HG02970 (cell line): ENCODE measurements around the gene FAM200B.
A peak's percentile ranks its signal among the peaks of the same experiment; 100 is the strongest.

Source experiments
- ATAC-seq: cut with Tn5 transposase; IDR thresholded peaks from one replicate; pipeline ENCODE4 v1.9.1; 2021; ENCODE audit warnings: mild to moderate bottlenecking, moderate library complexity, moderate number of reproducible peaks; ENCODE audit not compliant: unreplicated experiment, low FRiP score

FAM200B gene

DNA sequence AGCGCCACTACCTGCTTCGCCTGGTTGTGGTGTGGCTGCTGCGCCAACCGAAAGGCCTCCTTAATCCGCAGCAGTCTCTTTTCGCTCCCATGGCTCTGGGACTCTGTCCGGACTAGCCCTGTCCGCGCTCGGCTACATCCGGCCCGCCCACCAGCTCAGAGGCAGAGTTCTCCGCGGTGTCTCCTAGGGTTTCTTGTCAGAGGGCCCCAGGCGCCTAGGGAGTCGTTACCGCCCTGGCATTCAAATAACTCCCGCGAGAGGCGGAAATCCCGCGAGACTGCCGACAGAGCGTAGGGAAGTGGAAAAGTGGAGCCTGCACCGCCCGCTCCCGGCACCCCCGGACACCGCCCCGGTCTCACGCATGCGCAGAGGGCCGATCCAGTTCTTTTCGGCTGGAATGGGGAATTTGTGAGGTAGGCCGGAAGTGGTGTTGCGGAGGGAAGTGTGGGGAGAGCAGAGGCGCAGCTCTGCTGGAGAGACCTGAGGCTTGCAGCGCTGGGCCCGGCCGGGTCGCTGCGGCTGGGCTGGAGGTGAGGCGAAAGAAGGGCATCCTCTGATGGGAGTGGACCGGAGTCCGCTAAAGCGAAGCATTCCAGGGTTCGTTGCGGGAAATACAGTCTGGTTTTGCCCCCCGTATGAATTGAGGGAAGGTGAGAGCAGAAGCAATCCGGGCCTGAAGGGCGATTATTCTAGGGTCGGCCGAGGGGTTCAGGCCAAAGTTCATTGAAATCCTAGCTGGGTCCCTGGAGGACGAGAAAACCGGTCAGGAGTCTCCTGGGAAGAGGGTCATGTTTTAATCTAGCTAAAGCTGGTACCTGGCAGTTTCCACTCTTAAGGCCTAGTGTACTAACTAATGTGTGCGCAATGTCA lies at the start of gene FAM200B:
Gene FAM200B, plus strand, starts transcription at position 456 of the 870 bp plus-strand sequence. CDS start 5,151 bp downstream, outside the sequence.
- ATAC-seq = peak; percentile 98

DNA sequence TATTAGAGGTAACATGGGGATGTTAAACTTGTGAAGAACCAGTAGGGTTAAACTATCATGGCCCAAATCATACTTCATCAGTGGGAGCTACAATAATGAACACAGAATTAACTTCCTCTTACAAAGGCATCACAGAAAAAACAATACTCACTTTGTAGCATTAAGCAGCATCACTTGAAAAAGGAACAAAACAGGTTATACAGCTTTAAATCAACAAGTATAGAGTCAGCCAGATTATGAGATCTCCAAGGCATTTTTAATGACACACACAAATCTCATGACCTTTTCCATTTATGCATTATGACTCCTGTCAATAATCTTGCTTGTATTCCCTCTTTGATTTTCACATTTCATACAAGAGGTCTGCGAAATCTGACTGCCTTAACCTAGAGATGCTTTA lies 44.8 kb upstream of the FAM200B start:
- no peak for ATAC-seq

DNA sequence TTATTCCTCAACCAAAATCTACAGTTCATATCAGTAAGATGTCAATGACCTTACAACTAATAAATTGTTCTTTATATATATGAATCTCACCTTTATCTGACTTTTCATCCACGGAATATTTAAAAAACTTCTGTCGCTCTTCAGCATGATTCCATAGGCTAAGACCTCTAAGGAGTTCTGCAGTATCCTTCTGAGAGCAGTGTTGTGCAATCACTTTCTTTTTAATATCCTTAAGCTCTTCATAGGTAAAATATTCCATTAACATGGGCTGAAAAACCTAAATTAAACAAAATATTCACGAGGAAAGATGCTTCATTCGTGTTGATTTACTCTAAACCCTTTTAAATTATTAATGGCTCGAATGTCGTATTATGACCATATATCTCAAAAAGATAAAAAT lies 43.2 kb upstream of the FAM200B start:
- no peak for ATAC-seq

DNA sequence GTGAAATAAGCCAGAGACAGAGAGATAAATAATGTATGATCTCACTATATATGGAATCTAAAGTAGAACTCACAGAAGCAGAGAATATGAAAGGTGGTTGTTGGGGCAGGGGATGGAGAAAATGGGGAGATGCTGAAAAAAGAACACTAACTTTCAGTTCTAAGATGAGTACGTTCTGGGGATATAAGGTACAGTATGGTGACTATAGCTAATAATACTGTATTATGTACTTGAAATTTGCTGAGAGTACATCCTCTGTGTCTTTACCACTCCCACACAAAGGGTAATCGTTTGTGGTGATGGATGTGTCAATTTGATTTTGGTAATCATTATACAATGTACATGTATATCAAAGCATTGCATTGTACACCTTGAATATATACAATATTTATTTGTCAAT lies 33.0 kb upstream of the FAM200B start:
- no peak for ATAC-seq

DNA sequence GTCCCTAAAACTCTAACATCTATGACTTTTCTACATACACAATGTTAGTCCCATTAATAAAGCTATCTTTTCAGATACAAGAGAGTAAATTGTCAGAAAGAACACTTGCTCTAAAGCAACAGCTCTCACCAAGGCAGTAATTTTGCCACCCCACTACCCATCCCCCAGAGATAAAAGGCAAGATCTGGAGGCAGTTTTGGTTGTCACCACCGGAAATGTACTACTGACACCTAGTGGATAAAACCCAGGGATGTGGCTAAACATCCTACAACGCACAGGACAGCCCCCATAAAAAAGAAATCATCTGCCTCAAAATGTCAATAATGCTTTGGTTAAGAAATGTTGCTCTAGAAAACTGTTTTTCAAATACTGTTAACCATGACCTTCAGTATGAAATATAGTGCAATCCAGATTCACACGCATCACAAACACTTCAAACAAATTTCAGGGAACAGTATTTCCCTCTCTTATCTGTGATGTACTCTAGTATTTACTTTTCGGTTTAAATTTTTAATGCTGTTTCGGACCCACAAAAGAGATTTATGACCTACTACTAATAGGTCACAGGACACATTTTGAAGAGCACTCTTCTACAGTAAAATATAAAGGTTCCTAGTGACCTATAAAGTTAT lies 31.6 kb upstream of the FAM200B start:
- ATAC-seq = no peak

DNA sequence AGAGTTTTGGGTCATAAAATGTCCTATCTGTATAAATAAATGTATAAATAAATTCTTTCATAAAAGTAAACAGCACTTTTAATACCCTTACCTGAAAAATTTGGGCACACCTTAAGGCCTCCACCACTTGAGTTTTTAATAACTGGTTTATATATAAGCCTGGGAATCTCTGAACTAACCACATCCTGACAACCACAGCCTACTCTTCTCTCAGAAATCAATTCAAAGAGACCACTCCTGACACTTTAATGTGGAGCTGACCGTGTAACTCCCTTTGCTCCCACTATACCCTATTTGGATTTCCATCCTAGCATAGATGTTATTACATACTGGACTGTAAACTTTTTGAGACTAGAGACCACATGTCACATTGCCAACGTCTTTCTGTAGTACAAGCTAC lies 30.0 kb upstream of the FAM200B start:
- ATAC-seq = no peak

DNA sequence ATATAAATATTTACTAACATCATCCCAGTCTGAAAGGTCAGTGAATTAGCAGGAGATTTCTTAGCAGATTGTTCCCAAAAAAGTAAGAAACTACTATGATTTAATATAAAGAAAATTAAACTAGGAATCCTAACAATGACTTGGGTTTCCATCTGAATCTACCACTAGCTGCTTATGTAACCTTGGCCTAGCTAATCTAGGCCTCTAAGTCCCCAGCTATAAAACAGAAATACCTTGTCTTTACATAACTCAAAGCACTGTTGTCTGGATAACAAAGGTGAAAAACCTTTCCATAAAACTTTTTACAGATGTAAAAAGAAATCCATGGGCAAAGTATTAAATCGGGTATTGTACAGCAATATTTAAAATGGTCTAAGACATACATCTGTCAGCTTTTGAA lies 29.4 kb upstream of the FAM200B start:
- no peak for ATAC-seq

DNA sequence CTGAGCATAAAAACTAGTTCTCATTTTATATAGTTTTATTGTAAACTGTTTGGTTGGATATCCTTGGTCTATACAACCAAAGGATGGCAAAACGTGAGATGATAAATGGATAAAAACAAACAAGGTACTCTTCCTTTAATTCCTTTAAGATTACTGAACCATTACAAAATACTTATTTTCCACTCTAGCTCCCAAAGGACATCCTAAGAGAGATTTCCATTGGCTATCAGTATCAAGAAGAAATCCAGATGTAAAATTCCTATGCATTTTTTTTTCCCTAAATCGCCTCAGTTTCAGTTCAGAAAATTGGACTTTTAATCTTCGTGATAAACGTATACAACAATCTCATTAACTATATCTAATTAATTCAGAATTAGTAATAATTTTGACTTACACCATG lies 28.8 kb upstream of the FAM200B start:
- ATAC-seq = no peak

DNA sequence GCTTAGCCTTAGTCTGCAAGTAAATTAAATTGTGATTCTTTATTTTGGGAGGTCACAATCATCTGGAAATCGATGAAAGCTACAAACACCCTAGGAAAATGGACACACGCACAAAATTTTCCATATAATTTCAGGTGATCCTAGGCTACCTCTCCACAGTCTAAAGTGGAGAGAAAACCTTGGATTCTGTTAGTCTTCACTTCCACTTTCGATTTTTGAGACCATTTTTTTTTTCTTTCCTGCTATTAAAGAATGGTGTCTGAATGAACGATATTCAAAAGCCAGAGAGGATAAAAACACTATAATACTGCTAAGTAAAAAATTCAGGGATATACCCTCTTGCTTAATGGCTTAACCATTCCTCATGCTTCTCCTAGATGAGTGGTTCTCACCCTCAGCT lies 28.2 kb upstream of the FAM200B start:
- no peak for ATAC-seq

DNA sequence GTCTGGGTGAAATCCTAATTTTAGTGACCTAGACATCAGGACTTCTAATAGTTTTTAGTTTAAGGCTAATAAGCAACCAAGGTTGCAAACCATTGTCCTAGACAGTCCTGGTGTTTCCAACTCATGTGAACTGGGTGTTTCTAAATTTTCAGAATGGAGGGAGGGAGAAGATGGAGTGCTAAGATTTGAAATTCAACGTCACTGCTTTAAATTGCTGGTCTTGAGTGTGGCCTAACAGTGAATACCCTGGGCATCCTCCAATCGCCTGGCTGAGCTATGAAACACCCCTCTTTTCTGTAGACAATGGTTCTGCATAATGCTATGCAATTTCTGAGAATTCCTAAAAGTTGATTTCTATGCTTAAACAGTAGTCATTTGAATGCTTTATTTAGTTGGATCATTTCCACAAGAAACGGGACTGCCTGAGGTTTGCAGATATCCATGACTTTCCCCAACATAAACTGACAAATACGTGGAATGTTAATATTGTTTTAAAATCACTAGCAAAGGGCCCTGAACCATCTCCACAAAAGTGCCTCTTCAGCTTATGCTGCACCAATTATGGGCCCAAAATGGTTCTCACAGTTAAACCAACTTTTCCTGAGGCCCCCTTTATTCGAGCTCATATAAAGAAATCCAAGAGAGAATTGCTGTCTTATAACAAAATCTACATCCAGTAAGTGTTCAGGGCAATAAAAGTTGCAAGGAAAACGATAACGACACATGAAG lies 27.6 kb upstream of the FAM200B start:
- ATAC-seq = no peak

DNA sequence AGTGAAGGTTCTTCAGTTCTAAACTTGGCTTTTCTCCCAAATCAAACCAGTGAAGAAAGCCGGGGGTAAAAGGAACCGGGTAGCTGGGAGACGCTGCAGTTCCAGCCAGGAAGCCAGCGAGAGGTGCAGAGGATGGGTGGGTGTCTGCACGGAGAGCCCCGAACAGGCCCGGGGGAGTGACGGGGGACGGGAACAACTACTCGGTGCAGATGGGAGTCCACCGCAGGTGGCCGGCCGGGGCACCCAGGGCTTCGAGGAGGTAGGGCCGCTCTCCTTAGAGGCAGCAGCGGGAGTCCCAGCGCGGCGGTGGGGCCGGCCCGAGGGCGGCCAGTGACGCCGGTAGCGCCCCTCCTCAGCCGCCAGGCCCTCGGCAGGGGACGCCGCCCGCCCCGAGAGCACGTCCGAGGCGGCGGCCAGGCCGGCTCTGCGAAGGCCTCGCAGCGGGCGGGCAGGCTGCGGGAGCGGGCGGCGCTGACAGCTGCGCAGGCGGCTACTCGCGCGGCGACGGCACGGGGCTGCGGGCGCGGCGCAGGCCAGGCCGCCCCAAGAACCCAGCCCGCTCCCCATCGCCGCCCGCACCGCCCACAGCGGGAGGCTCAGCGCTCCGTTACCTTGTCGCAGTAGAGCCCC lies 26.9 kb upstream of the FAM200B start:
- ATAC-seq = peak; percentile 48

DNA sequence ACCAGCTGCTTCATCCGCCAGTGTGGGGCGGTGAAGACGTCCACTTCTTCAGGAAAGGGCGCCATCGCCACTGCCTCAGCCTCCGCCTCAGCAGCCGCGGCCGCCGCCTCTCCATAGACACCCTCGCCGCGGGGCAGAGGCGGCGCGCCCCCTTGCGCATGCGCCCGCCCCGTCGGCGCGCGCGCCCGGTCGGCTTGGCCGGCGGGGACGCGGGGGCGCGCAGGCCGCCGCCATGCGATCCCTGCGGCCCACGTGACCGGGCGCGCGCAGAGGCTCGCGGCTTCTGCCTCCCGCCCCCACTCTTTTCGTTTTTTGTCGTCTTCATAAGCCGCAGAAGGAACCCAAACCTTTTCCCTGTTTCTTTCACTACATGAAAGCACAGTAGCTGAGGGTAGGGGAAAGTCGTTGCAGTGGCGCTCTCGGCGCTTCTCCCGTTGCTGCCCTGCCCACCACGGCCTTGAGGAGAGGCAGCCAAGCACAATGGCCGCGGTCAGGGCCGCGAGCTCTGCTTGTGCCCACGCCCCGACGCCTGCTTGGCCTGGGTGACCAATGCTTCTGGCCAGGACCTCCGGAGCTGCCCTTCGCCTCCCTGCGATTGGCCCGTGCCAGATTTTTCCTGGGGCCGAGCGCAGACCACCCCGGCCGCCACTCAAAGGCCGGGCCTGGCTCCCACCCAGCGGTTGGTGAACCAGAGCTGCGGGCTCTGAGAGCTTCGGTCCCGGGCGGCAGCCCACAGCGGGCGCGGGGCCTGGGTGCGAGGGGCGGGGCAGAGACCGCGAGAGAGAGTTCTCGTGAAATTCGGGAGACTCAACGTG lies 26.2 kb upstream of the FAM200B start, which contains the start of gene FBXL5:
Gene FBXL5, minus strand, starts transcription at position 135 of the 815 bp plus-strand sequence. Its CDS starts 70 bp downstream, at position 65.
- peak; percentile 73 for ATAC-seq

DNA sequence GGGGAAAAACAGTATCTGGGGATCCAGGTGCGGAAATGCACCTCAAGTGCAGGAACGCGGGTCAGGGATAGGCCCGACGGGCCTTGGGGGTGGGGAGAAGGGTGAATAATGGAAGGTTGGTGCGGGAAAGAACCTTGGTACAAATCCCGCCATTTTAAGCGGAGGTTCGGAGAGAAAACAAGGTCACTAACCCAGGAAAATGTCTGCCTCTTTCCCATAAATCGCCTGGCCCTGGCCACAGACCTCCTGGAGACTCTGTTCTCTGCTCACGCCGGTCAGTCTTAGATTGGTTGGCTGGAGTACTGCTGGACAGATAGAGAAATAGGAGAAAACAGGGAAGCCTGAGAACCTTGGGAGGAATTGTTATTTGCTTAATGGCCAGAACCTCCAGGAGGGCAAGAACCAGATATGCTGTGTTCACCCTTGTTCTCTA lies 25.6 kb upstream of the FAM200B start:
- no peak for ATAC-seq

DNA sequence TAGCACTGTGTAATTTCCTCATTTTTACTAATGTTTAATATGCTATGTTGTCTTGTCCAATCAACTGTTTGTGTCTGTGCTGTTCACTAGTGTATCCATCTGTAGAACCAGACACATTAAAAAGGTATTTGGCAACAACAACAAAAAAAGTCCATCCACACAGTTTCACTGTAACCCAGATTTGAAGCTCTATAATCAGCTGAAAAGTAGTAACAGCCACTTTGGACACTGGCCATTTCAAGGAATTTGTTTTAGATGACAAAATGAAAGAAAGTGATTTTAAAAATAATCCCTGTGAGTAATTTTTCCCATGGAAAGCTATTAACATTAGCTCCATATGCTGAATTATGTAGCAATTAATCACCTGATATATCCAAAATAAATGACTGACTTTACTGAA lies 24.3 kb upstream of the FAM200B start:
- ATAC-seq = no peak

DNA sequence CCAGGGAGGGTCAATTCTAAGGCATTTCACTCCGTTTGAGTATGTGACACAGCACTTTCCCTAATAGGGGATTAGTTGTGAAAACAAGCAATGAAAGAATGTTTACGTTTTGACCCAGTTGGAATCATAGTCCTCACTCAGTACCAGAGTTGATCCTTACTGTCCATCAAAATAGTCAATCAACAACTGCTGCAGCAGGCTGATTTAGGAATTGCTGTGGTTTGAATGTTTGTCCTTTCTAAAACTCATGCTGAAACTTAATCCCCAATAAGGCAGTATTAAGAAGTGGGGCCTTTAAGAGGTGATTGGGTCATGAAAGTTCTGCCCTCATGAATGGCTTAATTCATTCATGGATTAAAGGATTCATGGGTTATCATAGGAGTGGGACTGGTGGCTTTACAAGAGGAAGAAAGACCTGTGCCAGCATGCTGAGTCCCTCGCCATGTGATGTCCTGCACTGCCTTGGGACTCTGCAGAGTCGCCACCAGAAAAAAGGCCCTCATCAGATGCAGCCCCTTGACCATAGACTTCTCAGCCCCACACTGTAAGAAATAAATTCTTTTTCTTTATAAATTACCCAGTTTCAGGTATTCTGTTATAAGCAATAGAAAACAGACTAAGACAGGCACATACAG lies 23.4 kb upstream of the FAM200B start:
- ATAC-seq = no peak

DNA sequence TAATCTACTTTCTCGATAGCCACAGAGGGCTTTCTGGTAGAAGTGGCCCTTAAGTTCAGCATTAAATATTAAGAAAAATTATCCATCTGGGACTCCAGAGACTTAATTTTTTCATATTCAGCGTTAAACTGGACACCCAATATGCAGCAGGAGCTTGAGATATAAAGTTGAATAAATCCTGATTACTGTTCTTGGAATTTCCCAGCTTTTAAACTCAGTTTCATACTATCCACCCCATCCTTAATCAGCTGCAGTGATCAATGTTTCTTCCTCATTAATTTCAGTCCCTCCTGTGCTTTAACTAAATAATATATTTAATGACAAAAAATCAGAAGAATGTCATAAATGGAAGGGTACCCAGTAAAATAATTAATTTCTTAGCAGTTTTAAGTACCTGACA lies 22.8 kb upstream of the FAM200B start:
- ATAC-seq = no peak

DNA sequence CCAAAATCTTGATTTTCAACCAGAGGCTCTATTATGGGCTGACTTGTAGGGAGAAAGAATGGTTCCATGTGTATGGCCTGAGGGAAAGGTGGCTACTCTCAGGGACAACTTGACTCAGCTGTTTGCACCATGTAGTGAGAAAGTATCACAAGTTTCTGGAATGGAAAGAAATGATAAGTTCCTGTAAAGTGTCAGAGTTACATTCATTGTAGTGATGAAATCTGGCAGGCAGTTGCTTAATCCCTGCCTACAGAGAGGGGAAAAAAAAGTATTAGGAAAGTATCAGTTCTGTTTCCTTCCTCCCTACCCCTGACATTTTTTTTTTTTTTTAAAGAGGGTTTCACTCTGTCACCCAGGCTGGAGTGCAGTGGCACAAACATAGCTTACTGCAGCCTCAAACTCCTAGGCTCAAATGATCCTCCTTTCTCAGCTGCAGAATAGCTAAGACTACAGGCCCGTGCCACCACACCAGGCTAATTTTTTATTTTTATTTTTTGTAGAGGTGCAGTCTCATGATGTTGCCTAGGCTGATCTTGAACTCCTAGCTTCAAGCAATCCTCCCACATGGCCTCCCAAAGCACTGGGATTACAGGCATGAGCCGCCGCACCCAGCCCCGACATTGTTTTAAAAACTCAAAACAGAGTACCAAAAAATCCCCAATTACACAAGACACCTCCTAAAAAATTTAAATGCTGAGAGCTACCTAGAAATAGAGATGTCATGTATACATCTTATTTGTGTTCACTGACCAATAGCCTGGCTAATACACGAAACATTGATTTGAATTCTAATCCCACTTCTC lies 21.7 kb upstream of the FAM200B start:
- ATAC-seq = no peak

DNA sequence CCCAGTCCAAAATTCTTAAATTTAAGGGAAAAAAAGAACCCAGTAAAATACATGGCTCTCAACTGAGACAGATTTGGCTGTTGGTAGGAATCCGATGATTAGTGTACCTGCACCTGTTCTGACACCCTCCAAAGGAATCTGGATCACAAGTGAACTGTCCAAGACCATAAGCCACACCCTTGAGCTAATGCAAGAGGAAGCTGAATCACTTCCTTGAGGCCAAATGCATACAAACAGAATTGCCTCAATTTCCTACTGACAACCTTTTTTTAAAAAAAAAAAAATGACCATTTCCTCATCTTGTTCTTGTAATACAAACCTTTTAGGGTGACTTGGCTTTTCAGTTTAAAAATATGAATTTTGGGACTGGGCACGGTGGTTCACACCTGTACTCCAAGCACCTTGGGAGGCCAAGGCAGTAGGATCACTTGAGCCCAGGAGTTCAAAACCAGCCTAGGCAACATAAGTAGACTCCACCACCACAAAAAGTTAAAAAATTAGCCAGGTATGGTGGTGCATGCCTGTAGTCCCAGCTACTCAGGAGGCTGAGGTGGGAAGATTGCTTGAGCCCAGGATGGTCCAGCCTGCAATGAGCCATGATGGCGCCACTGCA lies 15.8 kb upstream of the FAM200B start:
- no peak for ATAC-seq
